Gastrocnemius medialis (tissue), 4 donors: ENCODE results near the gene CRYBB1. TPM values are rescaled to one million over a fixed set of nuclear protein-coding genes. Genes with fewer than 3 reads are reported as not detected.

ENCODE experiments used
- ATAC-seq, 2 donors: fragments of 150-250 bp; one replicate each; pipeline ENCODE4 v1.9.1; 2016
- DNase-seq, 2 donors: peaks; one replicate each; pipeline ENCODE4 v3.0.0-alpha.2; 2019
- H3K27ac ChIP-seq, 4 donors: fragments of 200-600 bp; sonication (generic); 1 replicate in 1 of 4; 2 replicates in 3 of 4; pipeline ENCODE4 v1.5.1; 2016 to 2018; ENCODE audit warnings: mild to moderate bottlenecking in 2 of 4, moderate library complexity in 1 of 4
- H3K27me3 ChIP-seq, 3 donors: fragments of 200-600 bp; sonication (generic) in 2 of 3; 1 replicate in 1 of 3; 2 replicates in 2 of 3; pipeline versions ENCODE4 v1.5.1 to v1.6.0; 2016 to 2019; ENCODE audit warnings: mild to moderate bottlenecking in 1 of 3, moderate library complexity in 1 of 3
- H3K36me3 ChIP-seq, 2 donors: fragments of 200-600 bp; sonication (generic) in 1 of 2; one replicate each; pipeline ENCODE4 v1.5.1; 2017 to 2018
- H3K4me1 ChIP-seq, 2 donors: fragments of 200-600 bp; sonication (generic) in 1 of 2; one replicate each; pipeline ENCODE4 v1.5.1; 2016 to 2017; ENCODE audit warnings: mild to moderate bottlenecking in 2 of 2
- H3K4me3 ChIP-seq, 4 donors: fragments of 200-600 bp; sonication (generic) in 3 of 4; 1 replicate in 1 of 4; 2 replicates in 3 of 4; pipeline ENCODE4 v1.5.1; 2016 to 2019; ENCODE audit warnings: mild to moderate bottlenecking in 2 of 4
- H3K9me3 ChIP-seq, 3 donors: fragments of 200-600 bp; sonication (generic) in 2 of 3; 1 replicate in 1 of 3; 2 replicates in 2 of 3; pipeline ENCODE4 v1.5.1; 2016 to 2019
- POLR2A ChIP-seq, 2 donors: fragments of 450-650 bp; IDR thresholded peaks; one replicate each; pipeline ENCODE4 v1.6.1; 2017; ENCODE audit warnings: antibody characterized with exemption in 2 of 2, mild to moderate bottlenecking in 2 of 2, moderate library complexity in 2 of 2
- in situ Hi-C, 4 donors: fragments of 200-750 bp; cut with MboI; loops; one replicate each; pipeline versions ENCODE4 v1.15.0 to v1.8.0; 2017; ENCODE audit warnings: low sequenced_read_pairs in 4 of 4
- intact Hi-C: fragments of 100-400 bp; cut with DNase I; formaldehyde crosslinking; loops from one replicate; pipeline ENCODE4 v1.15.1; 2023; ENCODE audit warnings: low total_unique reads
- total RNA-seq, 4 donors: library from RNA; depleted of rRNA; stranded (reverse); fragments of >200 nt; gene quantifications; one replicate each; pipeline versions ENCODE4 v1.1.0 to v1.2.3, GENCODE V29; 2016
- TF ChIP-seq, protein P1 (sequence below), 5 experiments: fragments of 450-650 bp in 3 of 5; fragments of 200-600 bp in 2 of 5; sonication (generic) in 2 of 5; IDR thresholded peaks in 4 of 5; conservative IDR thresholded peaks in 1 of 5; 1 replicate in 4 of 5; 2 replicates in 1 of 5; pipeline ENCODE4 v1.5.1; 2016 to 2019; ENCODE audit warnings: antibody characterized with exemption in 5 of 5, mild to moderate bottlenecking in 3 of 5, moderate library complexity in 3 of 5

CRYBB1 gene
- total RNA-seq, 4 donors from 2014 or later: 0.97 TPM; not detected in 3

DNA sequence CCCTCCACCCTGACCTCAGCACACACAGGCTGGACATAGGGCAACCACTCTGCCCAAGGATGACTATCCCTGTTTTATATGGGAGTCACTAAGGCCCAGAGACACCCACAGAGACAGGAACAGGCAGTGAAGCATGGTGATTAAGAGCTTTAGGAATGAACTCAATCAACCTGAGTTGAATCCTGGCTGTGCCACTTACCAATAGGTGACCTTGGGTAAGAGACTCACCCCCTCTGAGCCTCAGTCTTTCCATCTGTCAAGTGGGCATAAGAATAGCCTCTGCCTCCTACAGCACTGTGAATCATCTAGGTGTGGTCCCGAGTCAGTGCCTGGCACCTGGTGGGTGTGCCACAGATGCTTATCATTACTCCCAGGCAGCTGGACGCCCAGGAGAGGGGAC, 6.8 kb downstream of the CRYBB1 start:
- TF ChIP-seq, protein P1, sequence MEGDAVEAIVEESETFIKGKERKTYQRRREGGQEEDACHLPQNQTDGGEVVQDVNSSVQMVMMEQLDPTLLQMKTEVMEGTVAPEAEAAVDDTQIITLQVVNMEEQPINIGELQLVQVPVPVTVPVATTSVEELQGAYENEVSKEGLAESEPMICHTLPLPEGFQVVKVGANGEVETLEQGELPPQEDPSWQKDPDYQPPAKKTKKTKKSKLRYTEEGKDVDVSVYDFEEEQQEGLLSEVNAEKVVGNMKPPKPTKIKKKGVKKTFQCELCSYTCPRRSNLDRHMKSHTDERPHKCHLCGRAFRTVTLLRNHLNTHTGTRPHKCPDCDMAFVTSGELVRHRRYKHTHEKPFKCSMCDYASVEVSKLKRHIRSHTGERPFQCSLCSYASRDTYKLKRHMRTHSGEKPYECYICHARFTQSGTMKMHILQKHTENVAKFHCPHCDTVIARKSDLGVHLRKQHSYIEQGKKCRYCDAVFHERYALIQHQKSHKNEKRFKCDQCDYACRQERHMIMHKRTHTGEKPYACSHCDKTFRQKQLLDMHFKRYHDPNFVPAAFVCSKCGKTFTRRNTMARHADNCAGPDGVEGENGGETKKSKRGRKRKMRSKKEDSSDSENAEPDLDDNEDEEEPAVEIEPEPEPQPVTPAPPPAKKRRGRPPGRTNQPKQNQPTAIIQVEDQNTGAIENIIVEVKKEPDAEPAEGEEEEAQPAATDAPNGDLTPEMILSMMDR (IDR thresholded peaks at IDR 0.05 in 4 of 5, conservative IDR thresholded peaks at IDR 0.05 in 1 of 5): no peak
- TF ChIP-seq POLR2A (IDR thresholded peaks at IDR 0.05): no peak
- Histone ChIP-seq H3K4me3 (no peak overlapping the region), H3K36me3 (no peaks in the 10 kb centered on the region), H3K9me3 (no peaks in the 10 kb centered on the region), H3K27me3 (peaks cover 0 to 10% (median 8%) of the 10 kb centered on the region in 3 donors), H3K27ac (no peak overlapping the region), H3K4me1 (no peaks in the 10 kb centered on the region)
- intact Hi-C loops (no loop called here), in situ Hi-C loops (no loop called here)
- DNase-seq (no peak), ATAC-seq (no peak)

DNA sequence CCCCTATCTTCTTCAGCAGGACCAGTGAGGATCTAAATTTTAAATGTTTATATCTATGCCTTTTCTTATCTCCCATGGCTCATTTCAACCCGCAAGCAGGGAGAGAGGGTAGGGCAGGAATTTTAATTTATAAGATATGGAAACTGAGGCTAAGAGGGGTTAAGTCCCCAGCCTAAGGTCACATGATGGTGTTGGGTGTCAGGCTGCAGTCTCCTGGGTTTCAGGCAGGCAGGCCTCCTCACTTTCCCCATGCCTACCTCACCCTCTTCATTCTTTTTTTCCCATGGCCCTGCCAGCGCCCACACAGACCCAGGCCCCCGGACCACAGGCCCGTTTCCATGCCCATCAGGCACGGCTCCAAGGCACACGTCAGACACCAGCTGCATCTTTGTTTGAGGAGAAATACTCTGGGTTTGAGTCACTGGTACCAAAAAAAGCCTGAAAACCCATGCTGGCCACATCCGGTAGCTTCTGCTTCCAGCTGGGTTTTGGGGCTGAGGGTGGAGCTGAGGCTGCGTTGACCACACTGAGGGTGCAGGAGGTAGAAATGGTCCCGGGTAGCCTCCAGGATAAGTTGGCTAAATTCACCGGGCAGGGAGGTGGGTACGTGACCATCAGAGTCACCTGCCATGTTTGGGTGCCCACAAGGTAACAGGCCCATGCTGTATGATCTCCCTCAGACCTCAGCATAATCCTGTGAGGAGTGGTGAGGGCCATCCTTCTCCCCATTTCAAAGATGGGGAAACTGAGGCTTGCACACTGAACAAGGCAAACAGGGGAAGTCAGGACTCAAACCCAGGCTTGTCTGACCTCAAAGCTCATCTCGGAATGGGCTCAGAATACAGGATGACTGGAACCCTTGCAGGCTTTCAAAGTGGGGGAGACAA, 7.5 kb downstream of the CRYBB1 start:
- TF ChIP-seq, protein P1 (IDR thresholded peaks at IDR 0.05 in 4 of 5, conservative IDR thresholded peaks at IDR 0.05 in 1 of 5): no peak
- TF ChIP-seq POLR2A (IDR thresholded peaks at IDR 0.05): no peak
- Histone ChIP-seq H3K36me3 (no peaks in the 10 kb centered on the region), H3K27ac (no peak overlapping the region), H3K9me3 (no peaks in the 10 kb centered on the region), H3K4me3 (no peak overlapping the region), H3K27me3 (peaks cover 0 to 10% (median 8%) of the 10 kb centered on the region in 3 donors), H3K4me1 (no peaks in the 10 kb centered on the region)
- in situ Hi-C loops (no loop called here), intact Hi-C loops (no loop called here)
- DNase-seq: no peak
- ATAC-seq: no peak

DNA sequence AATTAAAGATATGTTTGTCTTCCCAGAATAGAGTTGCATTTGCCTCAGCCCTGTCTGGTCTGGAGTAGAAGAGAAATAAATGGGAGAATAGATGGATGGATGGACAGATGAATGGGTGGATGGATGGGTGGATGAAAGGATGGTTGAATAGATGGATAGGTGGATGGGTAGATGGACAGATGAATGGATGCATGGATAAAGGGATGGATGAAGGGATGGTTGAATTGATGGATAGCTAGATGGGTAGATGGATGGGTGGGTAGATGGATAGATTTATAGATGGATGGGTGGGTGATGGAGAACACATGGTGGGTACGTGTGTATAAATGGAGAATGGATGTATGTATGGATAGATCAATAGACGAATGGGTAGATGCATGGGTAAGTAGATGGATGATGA, 8.5 kb downstream of the CRYBB1 start:
- in situ Hi-C loops (no loop called here), intact Hi-C loops (no loop called here)
- Histone ChIP-seq H3K9me3 (no peaks in the 10 kb centered on the region), H3K36me3 (no peaks in the 10 kb centered on the region), H3K27ac (no peak overlapping the region), H3K4me3 (no peak overlapping the region), H3K4me1 (no peaks in the 10 kb centered on the region), H3K27me3 (peaks cover 0 to 8% (median 4%) of the 10 kb centered on the region in 3 donors)
- no peak for ATAC-seq
- no peak for TF ChIP-seq POLR2A (IDR thresholded peaks at IDR 0.05)
- TF ChIP-seq, protein P1 (IDR thresholded peaks at IDR 0.05 in 4 of 5, conservative IDR thresholded peaks at IDR 0.05 in 1 of 5): no peak
- no peak for DNase-seq

DNA sequence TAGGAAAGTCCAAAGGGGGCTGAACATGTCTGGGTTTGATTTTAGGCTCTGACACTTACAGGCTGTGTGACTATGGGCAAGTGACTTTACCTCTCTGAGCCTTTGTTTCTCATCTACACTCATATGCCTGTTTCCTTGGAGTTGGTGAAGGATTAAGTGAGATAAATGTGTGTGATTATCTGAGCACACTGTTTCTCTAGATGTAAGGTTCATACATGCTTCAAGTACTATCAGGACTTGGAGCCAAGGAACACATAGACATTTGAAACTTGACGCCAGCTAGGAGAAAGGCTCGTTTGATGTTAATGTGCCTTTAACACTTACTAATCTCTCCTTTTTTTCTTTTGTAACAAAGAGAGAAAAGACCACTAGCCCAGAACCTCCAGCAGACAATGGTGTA, 9.7 kb downstream of the CRYBB1 start:
- H3K27ac ChIP-seq: no peak overlapping the region
- no peaks in the 10 kb centered on the region for H3K4me1 ChIP-seq
- intact Hi-C loops (no loop called here), in situ Hi-C loops (no loop called here)
- H3K27me3 ChIP-seq: peaks cover 0 to 7% (median 3%) of the 10 kb centered on the region in 3 donors
- no peaks in the 10 kb centered on the region for H3K9me3 ChIP-seq
- H3K4me3 ChIP-seq: no peak overlapping the region
- no peak for DNase-seq
- H3K36me3 ChIP-seq: no peaks in the 10 kb centered on the region
- TF ChIP-seq, protein P1 (IDR thresholded peaks at IDR 0.05 in 4 of 5, conservative IDR thresholded peaks at IDR 0.05 in 1 of 5): no peak
- no peak for TF ChIP-seq POLR2A (IDR thresholded peaks at IDR 0.05)
- no peak for ATAC-seq
